Stomach smooth muscle (tissue), 2 donors: ENCODE results near the gene CSN3.

Source experiments
- H3K27ac ChIP-seq: one replicate; pipeline ENCODE4 v1.7.0; 2013; ENCODE audit warnings: mild to moderate bottlenecking, low read length, inconsistent platforms
- H3K27me3 ChIP-seq, 2 donors: one replicate each; pipeline ENCODE4 v1.7.0; 2013; ENCODE audit warnings: low read length in 2 of 2; ENCODE audit not compliant: insufficient read depth in 2 of 2, control insufficient read depth in 1 of 2
- H3K36me3 ChIP-seq, 2 donors: one replicate each; pipeline ENCODE4 v1.7.0; 2013; ENCODE audit warnings: low read length in 2 of 2; ENCODE audit not compliant: control insufficient read depth in 2 of 2, insufficient read depth in 2 of 2
- H3K4me1 ChIP-seq: one replicate; pipeline ENCODE4 v1.7.0; 2013; ENCODE audit warnings: low read length; ENCODE audit not compliant: control insufficient read depth, insufficient read depth
- H3K4me3 ChIP-seq, 2 donors: one replicate each; pipeline ENCODE4 v1.7.0; 2013; ENCODE audit warnings: low read length in 2 of 2
- H3K9ac ChIP-seq, 2 donors: one replicate each; pipeline ENCODE4 v1.7.0; 2013; ENCODE audit warnings: low read length in 2 of 2, mild to moderate bottlenecking in 1 of 2
- H3K9me3 ChIP-seq, 2 donors: one replicate each; pipeline ENCODE4 v1.7.0; 2013; ENCODE audit warnings: low read length in 2 of 2; ENCODE audit not compliant: control insufficient read depth in 2 of 2
- donor health status: healthy.
- donor health status: Pancreatic carcinoma.

CSN3 gene

GRCh38 chr4:70236125-70236524 is 6.3 kb upstream of the CSN3 start:
- Histone ChIP-seq H3K9me3 (no peaks in the 10 kb centered on the region), H3K4me3 (no peak overlapping the region), H3K9ac (no peak overlapping the region), H3K4me1 (no peaks in the 10 kb centered on the region), H3K36me3 (no peaks in the 10 kb centered on the region), H3K27me3 (no peaks in the 10 kb centered on the region), H3K27ac (no peak overlapping the region)

GRCh38 chr4:70239131-70239883 is 3.1 kb upstream of the CSN3 start:
- Histone ChIP-seq H3K4me1 (no peaks in the 10 kb centered on the region), H3K36me3 (no peaks in the 10 kb centered on the region), H3K9ac (no peak overlapping the region), H3K4me3 (no peak overlapping the region), H3K27ac (no peak overlapping the region), H3K27me3 (no peaks in the 10 kb centered on the region), H3K9me3 (no peaks in the 10 kb centered on the region)

- Histone ChIP-seq H3K27me3 (no peaks in the 10 kb centered on the region), H3K4me1 (no peaks in the 10 kb centered on the region), H3K4me3 (no peak overlapping the region), H3K9ac (no peak overlapping the region), H3K9me3 (no peaks in the 10 kb centered on the region), H3K36me3 (no peaks in the 10 kb centered on the region), H3K27ac (no peak overlapping the region)
These were observed 2.4 kb upstream of the CSN3 start for GRCh38 chr4:70239884-70240591.

- H3K4me3 ChIP-seq = no peak overlapping the region
- H3K27ac ChIP-seq = no peak overlapping the region
- no peaks in the 10 kb centered on the region for H3K4me1 ChIP-seq
- H3K9ac ChIP-seq = no peak overlapping the region
- H3K27me3 ChIP-seq = no peaks in the 10 kb centered on the region
- no peaks in the 10 kb centered on the region for H3K9me3 ChIP-seq
- no peaks in the 10 kb centered on the region for H3K36me3 ChIP-seq
These were observed 694 bp downstream of the CSN3 start for GRCh38 chr4:70243091-70243490.

GRCh38 chr4:70251250-70251944 is 9.0 kb downstream of the CSN3 start:
- Histone ChIP-seq H3K27me3 (no peaks in the 10 kb centered on the region), H3K9ac (no peak overlapping the region), H3K36me3 (no peaks in the 10 kb centered on the region), H3K9me3 (no peaks in the 10 kb centered on the region), H3K27ac (no peak overlapping the region), H3K4me3 (no peak overlapping the region), H3K4me1 (no peaks in the 10 kb centered on the region)

- Histone ChIP-seq H3K27ac (no peak overlapping the region), H3K27me3 (no peaks in the 10 kb centered on the region), H3K9me3 (no peaks in the 10 kb centered on the region), H3K9ac (no peak overlapping the region), H3K4me3 (no peak overlapping the region), H3K36me3 (no peaks in the 10 kb centered on the region), H3K4me1 (no peaks in the 10 kb centered on the region)
These were observed 9.5 kb downstream of the CSN3 start for GRCh38 chr4:70251945-70252277.

- no peaks in the 10 kb centered on the region for H3K36me3 ChIP-seq
- H3K27ac ChIP-seq = no peak overlapping the region
- no peak overlapping the region for H3K9ac ChIP-seq
- H3K9me3 ChIP-seq = no peaks in the 10 kb centered on the region
- H3K4me3 ChIP-seq = no peak overlapping the region
- no peaks in the 10 kb centered on the region for H3K27me3 ChIP-seq
- no peaks in the 10 kb centered on the region for H3K4me1 ChIP-seq
These were observed 27.3 kb downstream of the CSN3 start for GRCh38 chr4:70269674-70270073.

GRCh38 chr4:70277121-70277520 is 34.7 kb downstream of the CSN3 start:
- H3K4me1 ChIP-seq = no peaks in the 10 kb centered on the region
- H3K4me3 ChIP-seq = no peak overlapping the region
- no peak overlapping the region for H3K9ac ChIP-seq
- no peaks in the 10 kb centered on the region for H3K36me3 ChIP-seq
- H3K9me3 ChIP-seq = peaks cover 3% of the 10 kb centered on the region in 2 donors
- no peaks in the 10 kb centered on the region for H3K27me3 ChIP-seq
- no peak overlapping the region for H3K27ac ChIP-seq

- H3K36me3 ChIP-seq = no peaks in the 10 kb centered on the region
- H3K27ac ChIP-seq = no peak overlapping the region
- no peak overlapping the region for H3K9ac ChIP-seq
- H3K27me3 ChIP-seq = no peaks in the 10 kb centered on the region
- peaks cover 3% of the 10 kb centered on the region in 2 donors for H3K9me3 ChIP-seq
- H3K4me1 ChIP-seq = no peaks in the 10 kb centered on the region
- H3K4me3 ChIP-seq = no peak overlapping the region
These were observed 38.2 kb downstream of the CSN3 start for GRCh38 chr4:70280567-70280966.

GRCh38 chr4:70288651-70289050 is 46.3 kb downstream of the CSN3 start:
- Histone ChIP-seq H3K27me3 (no peaks in the 10 kb centered on the region), H3K36me3 (no peaks in the 10 kb centered on the region), H3K9me3 (no peaks in the 10 kb centered on the region), H3K9ac (no peak overlapping the region), H3K4me3 (no peak overlapping the region), H3K4me1 (no peaks in the 10 kb centered on the region), H3K27ac (no peak overlapping the region)

- Histone ChIP-seq H3K27me3 (no peaks in the 10 kb centered on the region), H3K4me1 (no peaks in the 10 kb centered on the region), H3K27ac (no peak overlapping the region), H3K4me3 (no peak overlapping the region), H3K9me3 (no peaks in the 10 kb centered on the region), H3K36me3 (no peaks in the 10 kb centered on the region), H3K9ac (no peak overlapping the region)
These were observed 48.9 kb downstream of the CSN3 start for GRCh38 chr4:70291341-70291740.
